HG03439 (cell line): ENCODE measurements around the gene MAN1C1.

Source experiments
- ATAC-seq: cut with Tn5 transposase; IDR thresholded peaks from one replicate; pipeline ENCODE4 v1.9.1; 2021; ENCODE audit warnings: mild to moderate bottlenecking, moderate library complexity; ENCODE audit not compliant: unreplicated experiment

The MAN1C1 gene

GRCh38 chr1:25826571-25826970 is 210.0 kb downstream of the MAN1C1 start:
- ATAC-seq, result no peak

- no peak for ATAC-seq
These were observed 211.9 kb downstream of the MAN1C1 start for GRCh38 chr1:25828491-25828890.

- no peak for ATAC-seq
These were observed 212.5 kb downstream of the MAN1C1 start for GRCh38 chr1:25829046-25829445.

GRCh38 chr1:25831569-25832196 is 215.1 kb downstream of the MAN1C1 start:
- ATAC-seq, result no peak

GRCh38 chr1:25832336-25833037 is 215.9 kb downstream of the MAN1C1 start:
- ATAC-seq, result no peak

- ATAC-seq, result no peak
These were observed 216.6 kb downstream of the MAN1C1 start for GRCh38 chr1:25833158-25833557.
